Body of pancreas (tissue), 4 donors: Measurements from ENCODE around the gene CLEC17A.

Experiments used
- POLR2A ChIP-seq, 3 donors: fragments of 450-650 bp; IDR thresholded peaks; one replicate each; pipeline ENCODE4 v1.6.1; 2016; ENCODE audit warnings: antibody characterized with exemption in 3 of 3, mild to moderate bottlenecking in 2 of 3
- TF ChIP-seq, protein P1 (sequence below), 7 experiments: fragments of 450-650 bp in 4 of 7; fragments of 200-600 bp in 3 of 7; sonication (generic) in 3 of 7; IDR thresholded peaks; one replicate each; pipeline ENCODE4 v1.5.1; 2016 to 2019; ENCODE audit warnings: antibody characterized with exemption in 7 of 7

DNA sequence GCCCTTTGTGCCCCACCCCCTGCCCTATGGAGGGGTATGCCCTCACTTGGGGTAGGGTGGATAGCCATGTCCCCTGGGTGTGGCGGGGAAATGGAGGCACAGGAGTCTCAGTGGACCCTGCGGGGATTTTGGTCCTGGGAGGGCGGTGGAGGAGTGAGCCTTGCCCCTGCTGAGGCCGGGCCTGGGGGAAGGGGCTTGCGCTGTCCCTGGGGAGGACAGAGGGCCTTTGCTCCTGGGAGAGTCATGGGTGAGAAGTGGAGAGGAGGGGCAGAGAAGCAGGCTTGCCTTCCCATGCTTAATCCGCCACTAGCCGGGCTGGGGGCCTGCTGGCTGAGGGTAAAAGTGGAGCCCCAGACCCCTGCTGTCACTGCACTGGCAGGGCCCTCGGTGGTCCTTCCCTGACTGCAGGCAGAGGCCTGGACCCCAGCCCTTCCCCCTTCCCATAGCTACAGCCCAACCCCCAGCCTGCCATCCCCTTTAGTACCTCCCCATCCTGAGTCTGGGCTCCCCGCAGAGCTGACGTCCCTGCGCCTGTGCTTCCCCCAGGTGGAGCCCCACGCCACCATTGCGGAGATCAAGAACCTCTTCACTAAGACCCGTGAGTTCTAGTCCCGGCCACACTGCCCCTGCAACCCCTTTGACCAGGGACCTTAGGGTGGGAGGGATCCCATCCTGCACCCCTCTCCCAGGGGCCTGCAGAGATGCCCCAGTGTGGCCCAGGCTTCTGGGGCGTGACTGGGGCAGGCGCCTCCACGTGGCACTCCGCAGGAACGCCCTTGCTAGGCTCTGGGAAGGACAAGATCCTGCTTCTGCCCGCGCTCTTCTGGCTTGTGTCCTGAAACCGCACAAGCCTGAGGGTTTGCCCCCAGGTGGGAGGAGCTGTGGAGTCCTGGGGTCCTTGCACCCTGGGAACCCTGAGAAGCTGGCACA, 20.0 kb upstream of the CLEC17A start:
- TF ChIP-seq, protein P1, sequence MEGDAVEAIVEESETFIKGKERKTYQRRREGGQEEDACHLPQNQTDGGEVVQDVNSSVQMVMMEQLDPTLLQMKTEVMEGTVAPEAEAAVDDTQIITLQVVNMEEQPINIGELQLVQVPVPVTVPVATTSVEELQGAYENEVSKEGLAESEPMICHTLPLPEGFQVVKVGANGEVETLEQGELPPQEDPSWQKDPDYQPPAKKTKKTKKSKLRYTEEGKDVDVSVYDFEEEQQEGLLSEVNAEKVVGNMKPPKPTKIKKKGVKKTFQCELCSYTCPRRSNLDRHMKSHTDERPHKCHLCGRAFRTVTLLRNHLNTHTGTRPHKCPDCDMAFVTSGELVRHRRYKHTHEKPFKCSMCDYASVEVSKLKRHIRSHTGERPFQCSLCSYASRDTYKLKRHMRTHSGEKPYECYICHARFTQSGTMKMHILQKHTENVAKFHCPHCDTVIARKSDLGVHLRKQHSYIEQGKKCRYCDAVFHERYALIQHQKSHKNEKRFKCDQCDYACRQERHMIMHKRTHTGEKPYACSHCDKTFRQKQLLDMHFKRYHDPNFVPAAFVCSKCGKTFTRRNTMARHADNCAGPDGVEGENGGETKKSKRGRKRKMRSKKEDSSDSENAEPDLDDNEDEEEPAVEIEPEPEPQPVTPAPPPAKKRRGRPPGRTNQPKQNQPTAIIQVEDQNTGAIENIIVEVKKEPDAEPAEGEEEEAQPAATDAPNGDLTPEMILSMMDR (IDR thresholded peaks at IDR 0.05): no peak
- TF ChIP-seq POLR2A (IDR thresholded peaks at IDR 0.05): no peak
